Measurements from ENCODE around the gene ZNF532.

The ZNF532 gene

DNA sequence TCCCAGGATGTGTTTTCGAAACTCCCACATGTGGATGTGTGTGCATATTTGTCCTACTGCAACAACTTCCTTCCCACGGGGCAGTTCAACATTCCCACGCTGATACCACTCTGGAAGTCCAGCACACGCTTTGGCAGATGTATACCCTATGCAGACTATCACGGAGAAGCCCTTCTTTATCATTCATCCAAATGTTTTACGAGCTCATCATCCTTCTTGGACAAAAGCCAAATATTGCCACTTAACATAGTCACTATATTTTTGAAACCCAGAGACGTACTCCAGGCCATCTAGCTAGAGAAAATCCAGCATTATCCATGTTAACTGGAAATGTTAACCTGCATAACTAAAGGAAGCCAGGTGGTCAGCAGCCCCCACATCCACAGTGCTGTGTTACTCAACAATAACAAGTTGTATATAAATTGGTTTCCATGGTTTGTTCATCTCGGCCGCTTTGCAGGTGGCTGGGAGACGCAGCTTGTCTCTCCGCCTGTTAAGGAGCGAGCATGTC is 131.5 kb downstream of the ZNF532 start:
- Mint-ChIP-seq H3K27ac (peak overlapping the region in 1 of 3 experiments; percentile 14), H3K9me3 (peaks cover 4% of the 10 kb centered on the region), H3K4me3 (no peak overlapping the region), H3K27me3 (ENCODE audit: low read depth) (no peaks in the 10 kb centered on the region), H3K36me3 (ENCODE audit: low read depth) (no peaks in the 10 kb centered on the region), H3K4me1 (peaks cover 39% of the 10 kb centered on the region)
- TF ChIP-seq, protein P1, sequence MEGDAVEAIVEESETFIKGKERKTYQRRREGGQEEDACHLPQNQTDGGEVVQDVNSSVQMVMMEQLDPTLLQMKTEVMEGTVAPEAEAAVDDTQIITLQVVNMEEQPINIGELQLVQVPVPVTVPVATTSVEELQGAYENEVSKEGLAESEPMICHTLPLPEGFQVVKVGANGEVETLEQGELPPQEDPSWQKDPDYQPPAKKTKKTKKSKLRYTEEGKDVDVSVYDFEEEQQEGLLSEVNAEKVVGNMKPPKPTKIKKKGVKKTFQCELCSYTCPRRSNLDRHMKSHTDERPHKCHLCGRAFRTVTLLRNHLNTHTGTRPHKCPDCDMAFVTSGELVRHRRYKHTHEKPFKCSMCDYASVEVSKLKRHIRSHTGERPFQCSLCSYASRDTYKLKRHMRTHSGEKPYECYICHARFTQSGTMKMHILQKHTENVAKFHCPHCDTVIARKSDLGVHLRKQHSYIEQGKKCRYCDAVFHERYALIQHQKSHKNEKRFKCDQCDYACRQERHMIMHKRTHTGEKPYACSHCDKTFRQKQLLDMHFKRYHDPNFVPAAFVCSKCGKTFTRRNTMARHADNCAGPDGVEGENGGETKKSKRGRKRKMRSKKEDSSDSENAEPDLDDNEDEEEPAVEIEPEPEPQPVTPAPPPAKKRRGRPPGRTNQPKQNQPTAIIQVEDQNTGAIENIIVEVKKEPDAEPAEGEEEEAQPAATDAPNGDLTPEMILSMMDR (IDR thresholded peaks at IDR 0.05; ENCODE audit: unreplicated experiment in 3 of 3): no peak

DNA sequence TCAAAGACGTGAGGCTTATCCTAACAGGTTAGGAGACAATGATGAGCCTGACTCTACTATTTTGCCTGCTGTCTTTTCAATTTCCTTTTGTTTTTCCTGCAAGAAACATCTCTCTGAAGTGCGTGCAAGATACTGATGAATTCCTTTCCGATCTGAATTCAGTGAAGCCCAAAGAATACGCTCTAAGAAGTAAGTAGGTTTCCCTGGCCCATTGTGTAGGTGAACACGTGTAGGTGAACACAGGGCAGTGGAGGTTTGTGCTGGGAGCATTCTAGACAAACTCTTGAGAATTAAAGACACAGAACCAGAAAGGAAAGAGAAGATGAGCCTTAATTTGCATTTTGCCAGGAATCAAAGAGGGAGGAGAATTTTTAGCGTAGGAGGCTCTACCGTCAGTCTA is 132.0 kb downstream of the ZNF532 start:
- peaks cover 35% of the 10 kb centered on the region for H3K4me1 Mint-ChIP-seq
- TF ChIP-seq, protein P1 (IDR thresholded peaks at IDR 0.05; ENCODE audit: unreplicated experiment in 3 of 3): no peak
- H3K36me3 Mint-ChIP-seq (ENCODE audit: low read depth): no peaks in the 10 kb centered on the region
- no peak overlapping the region for H3K4me3 Mint-ChIP-seq
- peak overlapping the region in 1 of 3 experiments; percentile 14 for H3K27ac Mint-ChIP-seq
- no peaks in the 10 kb centered on the region for H3K27me3 Mint-ChIP-seq (ENCODE audit: low read depth)
- peaks cover 4% of the 10 kb centered on the region for H3K9me3 Mint-ChIP-seq

DNA sequence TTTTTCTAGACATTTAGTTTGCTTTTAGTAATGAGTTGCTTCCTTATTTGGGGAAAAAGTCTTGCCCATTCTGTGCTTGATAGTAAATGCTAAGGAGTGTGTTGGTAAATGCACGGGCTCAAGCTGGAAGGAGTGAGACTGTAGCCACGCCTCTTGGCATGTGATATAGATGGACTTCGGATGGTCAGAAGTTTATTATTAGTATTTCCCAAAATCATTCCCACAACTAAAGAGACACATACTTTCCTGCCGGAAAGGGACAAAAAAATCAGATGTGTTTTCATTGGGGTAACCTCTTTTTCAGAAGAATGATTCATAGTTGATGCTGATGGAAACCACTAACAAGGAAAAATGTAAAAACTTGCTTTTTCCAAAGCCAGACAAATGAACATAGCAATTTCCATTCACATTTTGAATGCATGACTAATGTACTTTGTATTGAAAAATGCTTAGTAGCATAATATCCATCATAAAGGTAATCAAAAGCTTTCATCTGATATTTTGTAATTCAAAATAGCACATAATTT is 133.2 kb downstream of the ZNF532 start:
- Mint-ChIP-seq H3K4me1 (peaks cover 31% of the 10 kb centered on the region), H3K36me3 (ENCODE audit: low read depth) (no peaks in the 10 kb centered on the region), H3K4me3 (no peak overlapping the region), H3K27me3 (ENCODE audit: low read depth) (no peaks in the 10 kb centered on the region), H3K9me3 (no peaks in the 10 kb centered on the region), H3K27ac (no peak overlapping the region)
- TF ChIP-seq, protein P1 (IDR thresholded peaks at IDR 0.05; ENCODE audit: unreplicated experiment in 3 of 3): no peak

DNA sequence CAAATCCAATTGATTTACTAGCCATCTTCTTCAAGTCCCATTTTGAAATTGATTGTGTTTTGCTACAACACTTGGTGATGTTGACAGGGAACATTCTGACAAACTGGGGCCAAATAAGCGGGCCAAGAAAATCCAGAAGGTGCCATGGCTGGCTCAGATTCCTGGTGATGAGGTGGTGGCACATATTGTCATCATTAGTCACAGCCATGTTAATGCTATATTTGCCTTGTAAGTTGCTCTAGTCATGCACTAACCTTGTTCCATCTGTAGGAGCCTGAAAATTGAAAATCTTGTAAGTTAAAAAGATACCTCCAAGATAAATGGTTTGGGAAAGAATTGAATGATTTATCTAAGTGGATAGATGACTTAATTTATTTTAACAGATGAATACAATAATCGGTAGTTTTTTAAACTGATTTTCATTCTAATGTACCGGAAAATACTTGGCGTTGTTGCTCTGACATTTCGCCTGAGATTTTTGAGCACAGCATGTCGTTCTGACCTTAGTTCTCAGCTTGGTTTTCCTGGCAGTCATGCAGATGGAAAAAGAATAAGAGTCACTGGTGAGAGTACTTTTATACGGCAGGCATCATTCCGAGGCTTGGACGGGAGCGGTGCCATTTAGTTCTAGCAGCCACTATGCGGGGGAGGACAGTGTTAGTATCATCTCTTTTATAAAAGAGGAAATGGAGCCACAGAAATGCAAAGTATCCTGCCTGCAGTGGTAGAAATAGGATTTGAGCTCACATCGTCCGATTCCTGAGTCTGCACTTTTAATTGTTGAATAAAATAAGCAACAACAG is 133.9 kb downstream of the ZNF532 start:
- Mint-ChIP-seq H3K27ac (peak overlapping the region; percentile 17 to 58 (median 53)), H3K36me3 (ENCODE audit: low read depth) (no peaks in the 10 kb centered on the region), H3K4me3 (no peak overlapping the region), H3K27me3 (ENCODE audit: low read depth) (no peaks in the 10 kb centered on the region), H3K4me1 (peaks cover 31% of the 10 kb centered on the region), H3K9me3 (no peaks in the 10 kb centered on the region)
- TF ChIP-seq, protein P1 (IDR thresholded peaks at IDR 0.05; ENCODE audit: unreplicated experiment in 3 of 3): no peak

DNA sequence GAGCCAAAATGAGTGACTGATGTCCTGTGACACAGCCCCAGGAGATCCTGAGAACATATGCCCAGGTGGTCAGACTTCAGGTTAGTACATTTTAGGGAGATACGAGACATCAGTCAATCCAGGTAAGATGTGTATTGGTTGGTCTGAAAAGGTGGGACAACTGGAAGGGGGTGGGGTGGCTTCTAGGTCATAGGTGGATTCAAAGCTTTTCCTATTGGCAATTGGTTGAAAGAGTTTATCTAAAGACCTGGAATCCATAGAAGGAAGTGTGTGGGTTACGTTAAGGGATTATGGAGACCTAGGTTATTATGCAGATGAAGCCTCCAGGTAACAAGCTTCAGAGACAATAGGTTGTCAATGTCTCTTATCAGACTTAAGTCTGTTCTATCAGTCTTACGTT is 136.5 kb downstream of the ZNF532 start:
- TF ChIP-seq, protein P1 (IDR thresholded peaks at IDR 0.05; ENCODE audit: unreplicated experiment in 3 of 3): no peak
- no peaks in the 10 kb centered on the region for H3K9me3 Mint-ChIP-seq
- H3K36me3 Mint-ChIP-seq (ENCODE audit: low read depth): no peaks in the 10 kb centered on the region
- peaks cover 29% of the 10 kb centered on the region for H3K4me1 Mint-ChIP-seq
- H3K4me3 Mint-ChIP-seq: no peak overlapping the region
- no peak overlapping the region for H3K27ac Mint-ChIP-seq
- H3K27me3 Mint-ChIP-seq (ENCODE audit: low read depth): no peaks in the 10 kb centered on the region

All from nephron (organoid).